Measurements from ENCODE around the gene CD36.

The CD36 gene

DNA sequence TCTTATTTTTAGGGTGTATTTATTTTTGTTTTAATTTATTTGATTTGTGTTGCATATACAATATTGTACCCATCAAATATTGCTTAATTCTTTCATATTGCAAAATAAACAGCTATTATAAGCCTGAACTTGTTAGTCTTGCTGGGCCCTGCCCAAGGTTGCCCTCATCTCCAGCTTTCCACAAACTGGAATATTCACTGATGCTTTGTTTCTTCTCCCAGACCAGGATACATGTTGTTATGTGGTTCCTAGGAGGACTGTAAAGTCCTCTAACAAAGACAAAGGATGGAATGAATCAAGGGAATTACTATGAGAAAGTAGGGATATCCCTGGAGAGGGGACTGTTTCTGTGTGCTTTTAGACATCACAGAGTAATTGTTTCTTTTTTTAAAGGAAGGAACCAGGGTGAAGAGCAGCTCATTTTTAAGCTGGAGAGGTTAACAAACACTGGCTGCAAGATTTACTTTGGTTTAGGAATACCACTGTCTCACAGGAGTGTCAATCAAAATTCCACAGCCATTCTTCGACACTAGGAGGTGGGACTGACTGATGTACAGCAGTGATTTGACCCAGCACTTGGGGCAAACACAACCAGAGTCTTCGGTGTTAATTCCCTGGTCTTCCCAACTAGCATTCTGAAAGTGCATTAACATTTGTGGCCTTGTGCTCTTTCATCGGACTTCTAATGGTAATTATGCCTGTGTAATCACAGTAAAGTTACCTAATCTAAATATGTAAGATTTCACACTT lies 14.8 kb upstream of the CD36 start:
- no peak for DNase-seq (ENCODE audit: low read depth in 2 of 2, low spot score in 1 of 2)

DNA sequence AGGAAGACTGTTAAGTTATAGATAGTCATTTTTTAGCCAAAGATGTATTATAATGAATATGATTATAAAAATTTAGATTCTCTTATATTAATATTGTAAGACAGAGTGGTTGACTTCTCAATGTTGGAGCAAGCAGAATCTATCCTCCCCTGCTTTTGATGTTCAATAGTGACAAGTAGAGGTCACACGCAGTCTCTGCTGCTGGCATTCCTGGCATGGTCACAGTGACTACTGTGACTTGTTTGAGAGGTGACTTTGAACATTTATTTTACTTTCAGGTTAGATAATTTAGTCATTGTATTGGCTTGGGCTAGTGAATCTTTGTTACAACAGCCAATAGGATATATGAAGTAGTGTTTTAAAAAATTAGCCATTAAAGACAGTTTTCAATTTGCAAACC lies 13.7 kb upstream of the CD36 start:
- DNase-seq (ENCODE audit: low read depth in 2 of 2, low spot score in 1 of 2), result no peak

DNA sequence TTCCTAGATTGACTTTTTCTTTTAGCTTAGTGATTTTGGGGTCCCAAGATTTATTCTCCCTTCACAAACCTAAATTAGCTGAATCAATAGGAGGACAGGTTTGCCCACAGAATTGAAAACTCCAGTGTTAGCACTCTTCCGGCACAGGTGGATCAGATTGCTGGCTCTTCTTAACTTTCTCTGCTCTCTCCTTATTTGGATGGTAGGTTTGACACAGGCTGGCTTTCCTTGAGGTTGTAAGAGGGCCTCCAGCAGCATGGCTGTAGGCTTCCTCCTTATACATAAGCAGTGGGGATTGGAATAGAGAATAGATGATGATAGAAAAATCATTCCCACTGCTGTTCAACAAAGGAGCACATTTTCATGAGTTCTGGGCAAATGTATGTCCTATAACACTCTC lies 9.4 kb upstream of the CD36 start:
- no peak for DNase-seq (ENCODE audit: low read depth in 2 of 2, low spot score in 1 of 2)

DNA sequence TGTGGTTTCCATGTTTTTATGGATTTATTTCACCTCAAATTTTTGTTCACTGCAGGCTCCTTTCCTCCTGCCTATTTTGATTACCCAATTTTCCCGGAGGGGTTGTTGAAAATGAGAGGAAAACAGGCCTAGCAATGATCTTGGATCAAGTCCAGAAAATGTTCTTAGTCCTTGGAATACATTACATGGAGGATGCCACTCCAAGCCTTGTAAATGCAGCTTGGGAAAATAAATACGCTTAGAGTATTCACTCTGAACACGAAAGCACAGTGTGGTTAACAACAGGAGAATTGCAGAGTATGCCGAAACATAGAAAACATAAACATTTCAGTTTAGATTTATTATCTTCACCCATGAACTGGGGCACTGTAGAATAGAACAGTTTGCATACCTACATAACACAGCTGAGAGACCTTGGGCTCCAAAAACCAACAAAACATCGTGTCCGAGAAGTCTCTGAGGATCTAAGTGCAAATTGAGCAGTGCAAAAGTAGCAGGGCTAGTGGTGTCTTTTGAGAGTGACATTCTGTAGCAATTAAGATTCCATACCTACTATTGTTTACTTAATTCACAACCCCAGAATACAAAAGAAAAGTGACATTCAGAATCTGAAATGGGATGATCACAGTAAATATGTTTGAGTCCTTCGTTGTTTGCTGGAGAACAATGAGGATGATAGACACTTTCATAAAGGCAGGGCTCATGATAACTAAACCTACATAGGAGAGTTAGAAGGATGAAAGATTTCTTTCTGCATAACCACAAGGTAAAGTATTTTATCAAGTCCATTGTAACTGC lies 7.6 kb upstream of the CD36 start:
- no peak for DNase-seq (ENCODE audit: low read depth in 2 of 2, low spot score in 1 of 2)

DNA sequence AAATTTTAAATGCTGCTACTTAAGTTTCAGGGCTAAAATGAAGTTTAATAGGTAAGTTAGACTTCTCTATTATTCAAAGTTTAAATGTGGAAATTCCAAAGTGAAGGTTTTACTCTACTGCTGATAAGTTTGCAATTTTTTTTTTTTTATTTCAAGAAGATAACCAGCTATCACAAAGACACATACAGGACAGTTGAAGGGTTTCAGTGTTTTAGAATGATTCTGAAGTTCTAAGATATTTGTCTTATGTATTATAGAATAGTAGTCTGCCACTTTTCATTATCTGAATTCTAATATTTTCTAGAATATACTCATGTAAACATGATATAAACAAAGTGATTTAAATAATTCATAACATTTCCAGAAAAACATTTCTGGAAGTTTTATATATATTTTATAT lies 7.0 kb upstream of the CD36 start:
- no peak for DNase-seq (ENCODE audit: low read depth in 2 of 2, low spot score in 1 of 2)

DNA sequence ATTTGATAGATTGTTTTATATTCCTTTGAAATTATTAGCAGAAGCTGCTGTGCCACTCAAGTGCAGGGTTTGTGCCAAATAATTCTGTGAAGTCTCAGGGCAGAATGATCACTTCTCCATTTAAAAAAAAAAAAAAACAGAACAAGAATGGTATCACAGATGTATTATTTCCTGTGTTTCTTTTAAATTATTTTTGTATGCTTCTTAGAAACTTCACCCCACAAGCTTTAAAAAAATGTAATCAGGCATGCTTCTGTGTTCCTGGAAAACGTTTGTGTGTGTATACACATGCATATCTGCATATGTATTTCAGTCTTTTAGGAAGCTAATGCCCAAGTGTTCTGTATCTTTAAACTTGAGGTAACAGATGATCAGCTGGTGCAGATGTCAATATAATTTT lies 6.3 kb upstream of the CD36 start:
- no peak for DNase-seq (ENCODE audit: low read depth in 2 of 2, low spot score in 1 of 2)

DNA sequence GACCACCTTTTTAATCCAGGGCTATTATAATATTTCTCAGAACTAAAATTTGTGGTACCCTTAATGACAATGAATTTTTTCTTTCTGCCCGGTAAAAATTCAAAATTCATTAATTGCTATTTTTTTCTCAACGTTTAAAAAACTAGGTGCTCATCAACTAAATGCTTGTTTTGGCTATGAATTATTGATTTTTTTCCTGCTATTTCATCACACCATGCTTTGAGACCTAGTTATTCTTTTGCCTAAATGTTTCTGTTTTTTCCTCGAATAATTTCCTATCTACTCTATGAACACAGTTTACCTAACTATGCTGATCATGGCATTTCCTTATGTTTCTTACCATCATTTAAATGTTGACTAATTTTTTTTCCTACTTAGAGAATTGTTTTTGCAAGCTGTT lies 5.6 kb upstream of the CD36 start:
- no peak for DNase-seq (ENCODE audit: low read depth in 2 of 2, low spot score in 1 of 2)

DNA sequence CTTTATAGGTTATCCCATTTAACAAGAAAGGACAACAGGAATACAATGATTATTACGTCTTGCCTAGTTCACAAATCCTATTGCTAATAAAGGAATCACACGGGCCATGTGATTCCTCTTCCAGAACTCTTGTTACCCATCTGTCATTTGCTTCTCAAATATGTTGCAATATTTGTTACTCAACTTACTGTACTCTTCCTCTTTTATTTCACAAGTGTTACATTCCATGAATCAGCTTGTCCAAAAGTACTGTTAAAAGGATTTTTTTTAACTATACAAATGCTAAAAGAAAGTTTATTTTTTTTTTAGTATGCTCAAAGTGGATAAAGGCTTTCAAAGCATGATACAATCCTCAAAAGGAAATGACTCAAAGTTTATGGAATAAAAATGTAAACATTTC lies 3.9 kb upstream of the CD36 start:
- DNase-seq (ENCODE audit: low read depth in 2 of 2, low spot score in 1 of 2), result no peak

DNA sequence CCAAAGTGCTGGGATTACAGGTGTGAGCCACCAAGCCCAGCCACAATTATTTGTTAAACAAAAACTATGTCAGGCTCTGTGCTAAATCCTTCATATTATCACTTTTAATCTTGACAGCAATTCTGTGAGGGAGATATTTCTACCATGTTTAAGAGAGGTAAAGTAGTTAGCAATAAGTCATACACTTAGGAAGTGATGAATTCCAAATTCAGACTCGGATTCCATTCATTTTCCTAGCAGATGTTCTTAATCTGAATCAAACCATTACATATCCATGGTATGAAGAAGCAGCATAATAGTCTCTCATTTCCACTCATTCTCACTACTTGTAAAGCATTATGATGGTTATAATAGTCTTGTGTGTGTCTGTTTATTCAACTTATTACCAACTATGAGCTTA lies 2.9 kb upstream of the CD36 start:
- no peak for DNase-seq (ENCODE audit: low read depth in 2 of 2, low spot score in 1 of 2)

DNA sequence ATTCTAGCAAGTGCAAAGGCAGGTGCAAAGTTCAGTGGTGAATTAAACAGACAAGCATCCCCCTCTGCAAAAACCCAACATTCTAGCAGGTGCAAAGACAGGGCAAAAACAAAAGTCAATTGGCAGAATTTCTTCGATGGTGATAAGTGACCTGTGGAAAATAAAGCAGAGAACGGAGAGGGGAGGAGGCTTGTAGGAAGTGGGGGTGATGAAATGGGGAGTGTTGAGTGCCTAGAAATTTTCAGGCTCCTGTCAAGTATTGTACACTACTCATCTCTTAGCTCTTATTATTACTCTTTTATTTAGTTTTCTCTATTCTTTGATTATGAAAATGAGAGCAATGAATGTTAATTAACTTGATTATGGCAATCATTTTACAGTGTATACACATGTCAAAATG lies 2.4 kb upstream of the CD36 start:
- DNase-seq (ENCODE audit: low read depth in 2 of 2, low spot score in 1 of 2), result no peak

DNA sequence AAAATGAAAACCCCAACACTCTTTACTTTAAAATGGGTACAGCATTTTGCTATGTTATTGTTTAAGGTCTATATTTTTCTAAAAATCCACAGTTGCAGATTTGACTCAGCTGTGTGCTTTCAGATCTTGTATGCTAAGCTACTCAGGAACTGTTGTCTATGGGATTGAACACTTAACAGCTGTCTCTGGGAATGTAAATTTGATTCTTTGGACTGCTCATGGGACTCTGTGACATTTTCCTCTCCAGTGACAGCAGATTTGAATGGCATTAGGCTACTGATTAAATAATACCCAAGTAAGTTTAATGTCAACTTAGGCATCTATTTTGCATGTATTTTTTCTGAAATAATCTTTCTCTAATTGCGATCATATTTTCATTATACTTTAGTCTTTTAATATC lies 1.7 kb upstream of the CD36 start:
- DNase-seq (ENCODE audit: low read depth in 2 of 2, low spot score in 1 of 2), result no peak

DNA sequence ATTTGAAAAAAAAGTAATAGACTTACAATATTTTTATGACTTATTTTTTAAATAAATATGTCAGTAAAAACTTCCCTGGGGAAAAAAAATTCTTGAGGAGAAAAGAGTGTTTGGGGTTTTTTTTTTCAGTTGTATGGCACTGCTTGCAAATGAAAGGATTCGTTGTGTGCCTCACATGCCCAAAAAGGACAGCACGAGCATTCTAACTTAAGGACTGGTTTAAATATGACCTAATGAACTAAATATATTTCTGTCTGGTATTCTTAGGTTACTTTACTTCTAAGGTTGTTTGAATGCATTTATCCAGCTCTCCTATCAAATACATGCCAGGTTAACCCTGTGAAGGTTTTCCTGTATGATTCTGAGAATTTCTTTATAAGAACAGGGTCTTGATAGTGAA lies 988 bp upstream of the CD36 start:
- DNase-seq (ENCODE audit: low read depth in 2 of 2, low spot score in 1 of 2), result no peak

DNA sequence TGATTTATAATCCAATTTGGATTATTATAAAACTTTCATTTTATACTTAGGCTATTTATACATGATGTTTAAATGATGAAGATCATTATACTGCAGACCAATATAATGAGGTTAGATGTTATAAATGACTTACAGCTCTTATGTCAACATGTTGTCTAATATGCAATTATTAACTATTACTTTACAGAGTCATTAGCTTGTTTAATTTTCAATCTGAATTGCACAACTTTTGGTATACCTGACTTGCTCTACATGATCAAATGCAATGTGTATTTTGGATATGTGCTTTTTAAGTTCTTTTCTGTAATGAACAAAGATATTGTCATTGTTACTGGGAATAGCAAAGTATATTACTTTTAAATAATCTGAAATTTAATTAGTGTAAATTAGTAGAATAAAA lies 569 bp downstream of the CD36 start:
- no peak for DNase-seq (ENCODE audit: low read depth in 2 of 2, low spot score in 1 of 2)

DNA sequence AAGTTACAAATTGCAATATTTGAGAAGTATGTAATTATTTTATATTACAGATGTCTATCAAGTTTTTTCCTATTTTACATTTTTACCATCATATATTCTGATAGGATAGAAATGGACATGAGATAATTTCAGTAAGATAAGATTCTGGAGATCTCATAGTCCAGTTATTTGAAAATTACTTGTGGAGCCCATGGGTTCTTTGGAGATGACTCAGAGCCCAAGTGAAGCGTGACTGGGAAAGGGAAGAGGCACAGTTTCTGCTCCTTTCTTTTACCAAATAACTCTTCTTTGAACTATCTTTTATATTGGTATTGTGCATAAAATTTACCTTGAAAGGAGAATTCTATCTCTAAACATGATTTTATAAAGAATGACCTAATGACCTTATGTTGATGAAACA lies 2.4 kb downstream of the CD36 start:
- no peak for DNase-seq (ENCODE audit: low read depth in 2 of 2, low spot score in 1 of 2)

DNA sequence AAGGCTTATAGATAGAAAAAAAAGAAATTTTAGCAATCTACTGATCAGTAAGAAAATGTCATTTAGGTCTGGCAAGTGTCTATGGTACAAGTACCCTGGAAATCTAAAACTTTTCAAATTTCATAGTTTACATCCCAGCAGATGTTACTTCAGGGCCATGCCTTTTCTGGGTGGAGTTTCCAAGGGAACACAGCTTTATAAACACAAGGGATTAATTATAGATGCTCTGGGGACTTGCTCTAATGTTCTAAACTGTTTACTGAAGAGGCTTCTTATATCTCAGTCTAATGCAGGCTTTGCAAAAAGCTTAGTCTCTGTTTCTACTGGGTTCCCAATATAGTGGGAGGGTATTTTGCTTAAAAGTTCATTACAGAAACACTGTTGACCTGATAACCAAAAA lies 3.1 kb downstream of the CD36 start:
- no peak for DNase-seq (ENCODE audit: low read depth in 2 of 2, low spot score in 1 of 2)

DNA sequence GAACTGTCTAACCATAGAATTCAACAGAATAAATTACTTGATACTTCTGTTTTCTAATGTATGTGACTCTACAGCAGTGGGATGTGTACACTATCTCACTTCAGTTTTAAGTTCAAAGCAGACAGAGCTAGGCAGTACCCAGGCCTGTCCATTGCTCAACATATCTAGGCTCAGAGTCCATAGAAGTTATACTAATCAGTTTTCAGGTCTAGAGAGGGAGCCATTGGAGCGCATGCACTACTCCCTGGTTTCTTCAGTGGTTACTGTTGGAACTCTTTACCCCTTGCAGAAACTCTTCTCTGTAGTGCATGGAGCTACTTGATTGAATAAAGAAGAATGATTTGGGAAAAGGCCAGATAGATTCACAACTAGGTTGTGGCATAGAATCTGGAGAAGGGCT lies 4.4 kb downstream of the CD36 start:
- no peak for DNase-seq (ENCODE audit: low read depth in 2 of 2, low spot score in 1 of 2)

DNA sequence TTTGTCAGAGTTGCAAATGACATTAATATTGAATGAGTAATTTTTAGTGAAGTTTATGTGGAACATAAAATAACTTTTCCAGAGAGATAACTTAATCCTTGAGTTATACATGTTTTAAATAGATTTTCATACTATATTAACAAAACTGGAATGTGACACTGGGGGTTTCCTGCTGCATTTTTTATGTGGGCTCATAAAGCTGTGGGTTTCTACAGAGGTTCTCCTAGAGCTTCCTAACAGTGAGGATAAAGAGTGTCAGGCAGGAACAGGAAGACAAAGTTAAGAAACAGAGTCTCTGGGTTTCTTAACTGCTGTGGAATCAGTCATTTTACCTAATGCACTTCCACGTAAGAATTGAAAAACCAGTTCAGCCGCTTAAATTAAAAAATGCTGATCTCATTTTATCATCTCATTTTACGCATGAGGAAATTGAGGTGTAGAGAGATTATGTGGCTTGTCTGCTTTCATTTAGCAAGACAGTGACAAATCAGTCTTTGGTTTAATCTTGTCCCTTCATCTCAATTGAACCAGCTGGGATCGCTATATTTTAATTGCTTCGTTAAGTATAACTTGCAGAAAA lies 5.0 kb downstream of the CD36 start:
- DNase-seq (ENCODE audit: low read depth in 2 of 2, low spot score in 1 of 2), result no peak

DNA sequence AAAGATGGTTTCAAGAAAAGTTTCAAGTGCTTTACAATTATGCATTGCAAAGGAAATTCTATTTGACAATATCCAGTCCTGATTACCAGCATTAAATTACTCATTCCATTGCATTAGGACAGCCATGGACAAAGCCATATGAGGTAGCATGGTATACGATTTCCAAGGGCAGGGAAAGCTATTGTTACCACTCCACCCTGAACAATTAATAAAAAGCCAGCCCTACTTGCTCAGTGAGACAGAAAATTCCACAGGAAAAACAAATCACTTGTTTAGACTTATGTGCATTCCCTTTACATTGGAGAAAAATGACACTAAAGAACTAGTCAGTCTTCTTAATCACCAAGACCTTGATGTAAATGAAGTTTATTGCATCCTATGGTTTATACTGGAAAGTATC lies 5.6 kb downstream of the CD36 start:
- no peak for DNase-seq (ENCODE audit: low read depth in 2 of 2, low spot score in 1 of 2)

DNA sequence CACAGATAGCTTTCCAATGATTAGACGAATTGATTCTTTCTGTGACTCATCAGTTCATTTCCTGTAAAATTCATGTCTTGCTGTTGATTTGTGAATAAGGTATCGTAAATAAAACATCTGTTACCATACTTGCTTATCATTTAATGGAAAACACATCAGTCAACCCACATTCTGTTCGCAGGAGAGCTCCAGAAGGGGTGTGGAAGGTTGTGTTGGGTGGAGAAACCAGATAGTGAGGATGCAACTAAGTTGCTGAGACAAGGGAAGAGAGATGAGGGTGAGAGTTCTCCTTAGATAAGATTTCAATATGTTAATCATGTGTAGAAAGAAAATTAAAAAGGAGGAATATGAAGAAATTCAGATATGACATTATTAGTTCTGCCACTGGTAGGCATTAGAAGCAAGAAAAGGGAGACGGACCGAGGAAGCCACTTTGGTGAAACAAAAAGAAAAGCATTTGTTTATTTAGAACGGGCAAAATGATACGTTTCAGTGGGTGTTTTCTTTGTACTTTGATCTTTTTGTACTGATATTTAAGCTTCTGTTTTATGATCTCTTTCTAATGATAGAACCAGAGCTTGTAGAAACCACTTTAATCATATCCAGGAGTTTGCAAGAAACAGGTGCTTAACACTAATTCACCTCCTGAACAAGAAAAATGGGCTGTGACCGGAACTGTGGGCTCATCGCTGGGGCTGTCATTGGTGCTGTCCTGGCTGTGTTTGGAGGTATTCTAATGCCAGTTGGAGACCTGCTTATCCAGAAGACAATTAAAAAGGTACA lies 7.8 kb downstream of the CD36 start:
- no peak for DNase-seq (ENCODE audit: low read depth in 2 of 2, low spot score in 1 of 2)

DNA sequence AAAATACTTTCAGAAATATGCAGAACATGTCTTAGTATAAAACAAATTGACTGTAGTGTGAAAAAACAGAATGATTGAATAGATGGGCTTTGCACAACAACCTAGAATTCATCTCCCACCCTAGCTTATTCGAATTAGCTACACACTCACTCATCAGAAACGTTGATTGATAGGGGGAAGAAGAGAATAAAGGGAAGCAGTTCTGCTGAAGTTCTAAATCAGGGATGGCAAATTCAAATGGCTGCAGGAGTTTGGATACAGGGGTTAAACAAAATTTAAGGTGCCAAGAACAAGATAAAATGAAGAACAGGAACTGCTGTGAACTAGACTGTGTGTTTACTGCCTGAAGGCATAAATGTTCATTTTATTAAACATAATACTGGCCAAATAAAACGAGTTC lies 9.0 kb downstream of the CD36 start:
- DNase-seq (ENCODE audit: low read depth in 2 of 2, low spot score in 1 of 2), result no peak

DNA sequence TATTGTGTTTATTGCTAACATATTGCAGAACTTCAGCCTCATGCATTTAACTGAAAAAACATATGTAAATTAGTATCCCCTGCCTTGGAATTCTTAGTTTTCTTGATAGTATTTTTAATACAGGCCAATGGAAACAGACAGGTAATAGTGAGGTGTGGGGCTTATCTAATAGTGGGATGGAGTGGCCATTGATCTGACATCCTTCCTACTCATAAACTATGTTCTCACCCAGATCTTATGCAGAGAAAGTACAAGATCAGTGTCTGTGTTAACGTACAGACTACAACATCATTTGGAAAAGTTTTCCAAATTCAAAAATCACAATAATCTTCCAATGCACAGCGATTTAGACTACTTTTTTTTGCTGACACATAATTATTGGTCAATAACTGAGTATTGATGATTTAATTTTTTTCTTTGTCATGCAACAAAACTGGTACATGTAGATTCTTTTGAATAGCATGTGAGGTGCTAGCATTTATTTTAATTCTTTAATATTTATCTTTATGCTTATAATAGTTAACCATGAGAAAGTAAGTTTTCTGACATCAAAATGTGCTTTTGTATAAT lies 9.7 kb downstream of the CD36 start:
- no peak for DNase-seq (ENCODE audit: low read depth in 2 of 2, low spot score in 1 of 2)
